Activated naive CD4-positive, alpha-beta T cell treated with anti-CD3 and anti-CD28 coated beads, Interleukin-2, amount 50 U/mL, for 16 hours (primary cell): ENCODE results near the gene NPAS2.
A peak's percentile ranks its signal among the peaks of the same experiment; 100 is the strongest.

ENCODE experiments used
- DNase-seq: peaks from one replicate; pipeline ENCODE4 v3.0.0-alpha.2; 2020

The NPAS2 gene

GRCh38 chr2:100921685-100922161 is 101.8 kb downstream of the NPAS2 start:
- no peak for DNase-seq

- no peak for DNase-seq
Observed at GRCh38 chr2:100923461-100924060, 103.6 kb downstream of the NPAS2 start.

GRCh38 chr2:100924122-100924519 is 104.2 kb downstream of the NPAS2 start:
- no peak for DNase-seq

DNA sequence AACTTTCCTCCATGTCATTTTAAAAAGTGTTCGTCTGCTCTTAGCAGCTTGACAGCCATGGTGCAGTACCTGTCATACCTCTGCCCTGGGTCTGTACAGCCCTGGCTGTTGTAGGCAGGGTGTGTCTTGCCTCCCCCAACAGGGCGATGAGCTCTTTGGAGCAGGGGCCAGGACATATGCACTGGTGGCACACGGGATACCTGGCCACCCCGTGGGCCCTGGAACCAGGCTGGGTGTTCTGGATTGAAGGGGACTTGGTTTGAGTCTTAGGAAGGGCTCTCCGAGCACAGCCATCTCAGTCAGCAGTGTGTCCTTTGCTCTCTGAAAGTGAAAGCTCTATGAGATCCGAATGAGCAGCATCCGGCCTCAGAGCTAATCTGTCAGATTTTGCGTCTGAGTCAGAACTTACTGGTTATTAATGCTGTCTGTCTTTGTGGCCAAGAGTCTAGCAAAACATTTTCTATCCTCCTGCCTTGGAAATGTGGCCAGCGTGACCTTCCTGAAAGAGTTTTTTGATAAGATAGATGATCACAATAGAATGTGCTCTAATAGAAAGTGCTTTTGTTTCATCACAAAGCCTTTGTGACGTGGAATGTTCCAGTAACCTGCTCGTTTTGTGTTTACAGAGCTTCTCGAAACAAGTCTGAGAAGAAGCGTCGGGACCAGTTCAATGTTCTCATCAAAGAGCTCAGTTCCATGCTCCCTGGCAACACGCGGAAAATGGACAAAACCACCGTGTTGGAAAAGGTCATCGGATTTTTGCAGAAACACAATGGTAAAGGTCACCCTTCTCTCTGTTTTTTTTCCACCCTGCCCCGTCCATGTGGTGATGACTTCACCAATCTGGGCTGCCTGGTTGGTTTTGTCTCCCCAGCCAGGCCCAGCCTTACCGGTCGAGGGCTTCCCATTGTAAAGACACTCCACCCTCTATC is 104.8 kb downstream of the NPAS2 start:
- no peak for DNase-seq

DNA sequence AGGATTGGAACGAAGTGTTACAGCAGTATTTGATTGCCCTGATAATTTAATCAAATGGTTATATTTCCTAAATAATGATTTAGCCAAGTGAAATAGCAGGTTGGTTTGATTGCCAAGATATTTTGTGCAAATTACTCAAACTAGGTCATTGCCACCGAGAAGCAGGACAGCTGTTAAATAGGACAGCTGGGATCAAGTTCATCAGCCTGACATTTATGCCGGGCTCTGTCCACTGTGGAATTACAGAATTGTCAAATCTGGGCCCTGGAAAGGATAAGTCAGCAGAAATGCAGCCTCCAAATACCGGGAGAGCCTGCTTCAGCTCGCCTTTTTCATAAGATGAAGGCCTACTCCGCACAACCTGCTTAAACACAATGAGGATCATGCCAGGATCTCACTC is 108.3 kb downstream of the NPAS2 start:
- no peak for DNase-seq

GRCh38 chr2:100929147-100929546 is 109.2 kb downstream of the NPAS2 start:
- DNase-seq, result no peak

DNA sequence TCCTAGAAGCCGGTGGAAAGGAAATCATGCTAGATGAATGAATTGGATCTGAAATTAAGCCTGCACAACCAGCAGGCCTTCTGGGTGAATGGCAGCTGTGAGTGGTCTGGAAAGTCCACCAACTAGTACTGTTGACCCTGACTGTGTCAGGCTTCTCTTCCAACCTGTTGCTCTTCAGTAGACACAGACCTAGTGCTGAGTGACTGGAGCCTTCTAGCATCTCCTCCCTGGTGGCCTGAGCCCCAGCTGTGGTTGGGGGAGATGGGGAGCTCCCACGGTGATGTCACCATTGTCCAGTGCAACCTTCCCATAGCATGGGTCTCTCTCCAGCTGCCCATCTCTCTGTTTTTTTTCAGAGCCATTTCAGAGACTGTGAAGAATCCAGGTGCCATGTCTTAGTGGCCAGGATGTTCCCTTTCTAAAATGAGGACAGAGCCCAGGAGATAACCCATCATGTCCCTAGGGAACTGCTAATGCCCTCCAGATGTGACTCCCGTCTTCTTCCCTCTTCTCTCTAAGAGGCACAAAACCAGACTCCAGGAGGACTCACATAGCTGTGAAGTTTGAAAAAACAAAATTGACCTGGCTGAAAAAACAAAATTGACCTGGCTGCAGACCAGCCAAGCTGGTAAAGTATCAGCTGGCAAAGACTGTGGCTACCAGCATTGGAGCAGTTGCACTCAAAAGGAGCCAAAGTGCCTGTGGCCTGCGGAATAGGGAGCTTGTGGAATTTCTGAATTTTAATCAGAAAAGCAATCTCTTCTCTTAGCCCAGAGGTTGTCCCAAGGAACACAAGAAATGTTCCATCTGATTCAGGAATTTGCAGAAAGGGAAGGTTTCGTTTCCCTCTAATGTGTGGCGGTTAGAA is 114.8 kb downstream of the NPAS2 start:
- DNase-seq, result no peak

- DNase-seq, result no peak
Observed at GRCh38 chr2:100935372-100935752, 115.4 kb downstream of the NPAS2 start.

DNA sequence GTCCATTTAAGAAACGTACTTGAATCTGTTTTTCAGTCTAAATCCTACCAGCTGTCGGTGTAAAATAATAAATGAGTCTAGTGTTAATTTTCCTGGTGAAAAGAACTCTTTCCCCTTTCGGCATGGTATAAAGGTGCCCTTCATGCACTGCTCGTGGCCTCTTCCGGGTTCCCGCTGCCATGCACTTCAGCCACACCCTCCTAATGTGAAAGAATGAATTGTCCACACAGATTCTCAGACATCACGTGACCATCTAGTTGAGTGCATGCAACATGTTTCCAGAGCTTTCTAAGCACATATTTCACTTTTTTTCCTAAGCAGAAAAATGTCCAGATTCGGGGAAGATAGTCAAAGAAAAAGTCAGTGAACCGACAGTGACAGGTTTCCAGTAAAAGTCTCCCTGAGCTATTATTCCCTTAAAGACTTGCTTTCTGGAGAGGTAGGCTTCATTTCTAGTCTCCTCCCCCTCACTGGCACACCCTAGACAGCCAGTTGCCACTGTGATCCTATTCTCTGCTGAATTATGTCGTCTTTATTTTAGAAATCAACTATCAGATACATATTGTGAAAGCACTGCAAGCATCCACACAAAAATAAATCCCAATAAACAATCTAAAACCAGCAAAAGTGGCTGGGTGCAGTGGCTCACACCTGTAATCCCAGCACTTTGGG is 116.3 kb downstream of the NPAS2 start:
- DNase-seq, result no peak

DNA sequence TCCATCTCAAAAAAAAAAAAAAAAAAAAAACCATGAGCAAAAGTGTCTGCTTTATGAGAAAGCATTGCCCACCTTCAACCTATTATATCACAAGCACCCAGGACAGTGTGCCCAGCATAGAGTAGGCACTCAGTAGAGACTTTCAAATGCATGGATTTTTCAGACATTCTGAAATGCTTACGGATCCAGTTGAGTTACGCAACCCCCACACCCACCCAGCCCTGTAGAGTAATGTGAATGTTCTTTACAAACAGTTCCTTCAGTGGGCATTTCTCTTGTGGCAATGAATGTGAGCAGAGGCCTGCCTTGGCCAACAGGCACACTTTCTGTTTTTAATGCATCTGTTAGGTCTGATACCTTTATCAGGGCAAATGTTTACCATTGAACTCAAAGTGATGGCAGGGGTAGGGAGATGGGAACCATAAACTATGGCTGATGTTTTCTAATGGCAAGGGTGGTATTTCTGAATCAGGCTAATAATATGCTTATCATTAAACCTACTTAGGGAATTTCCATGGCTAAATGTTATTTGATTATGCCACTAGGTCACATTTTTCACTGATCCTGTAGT is 117.1 kb downstream of the NPAS2 start:
- no peak for DNase-seq

GRCh38 chr2:100938031-100939026 is 118.4 kb downstream of the NPAS2 start:
- no peak for DNase-seq

GRCh38 chr2:100939445-100939844 is 119.5 kb downstream of the NPAS2 start:
- DNase-seq, result no peak

- DNase-seq, result no peak
Observed at GRCh38 chr2:100940240-100940639, 120.3 kb downstream of the NPAS2 start.

- peak; percentile 29 for DNase-seq
Observed at GRCh38 chr2:100940766-100941645, 121.1 kb downstream of the NPAS2 start.

DNA sequence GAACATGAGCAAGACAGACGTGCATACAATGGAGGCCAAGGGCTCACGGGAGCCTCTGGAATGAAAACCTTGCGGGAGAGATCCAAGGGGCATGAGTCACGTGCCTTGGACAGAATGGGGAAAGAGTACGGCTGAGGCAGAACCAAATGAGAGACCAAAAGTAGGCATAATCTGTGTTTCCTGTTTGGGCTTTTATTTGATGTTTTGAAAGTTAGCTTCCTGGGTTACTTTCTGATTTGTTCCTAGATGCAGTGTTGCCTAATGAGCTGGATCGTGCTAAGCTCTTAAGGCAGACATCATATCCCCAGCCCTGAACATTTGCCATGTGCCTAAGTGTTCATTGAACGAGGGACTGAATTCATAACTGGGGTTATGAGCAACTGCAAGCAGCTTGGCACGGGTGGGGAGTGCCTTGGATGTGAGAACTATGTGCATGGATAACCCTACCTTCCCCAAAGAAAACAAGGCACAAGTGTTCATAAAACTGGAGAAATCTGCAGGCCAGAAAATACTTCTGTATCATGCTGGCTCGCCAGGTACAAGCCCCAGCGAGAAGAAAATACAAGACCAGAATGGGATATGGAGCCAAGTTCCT is 121.8 kb downstream of the NPAS2 start:
- no peak for DNase-seq

GRCh38 chr2:100944617-100945432 is 124.9 kb downstream of the NPAS2 start:
- no peak for DNase-seq

DNA sequence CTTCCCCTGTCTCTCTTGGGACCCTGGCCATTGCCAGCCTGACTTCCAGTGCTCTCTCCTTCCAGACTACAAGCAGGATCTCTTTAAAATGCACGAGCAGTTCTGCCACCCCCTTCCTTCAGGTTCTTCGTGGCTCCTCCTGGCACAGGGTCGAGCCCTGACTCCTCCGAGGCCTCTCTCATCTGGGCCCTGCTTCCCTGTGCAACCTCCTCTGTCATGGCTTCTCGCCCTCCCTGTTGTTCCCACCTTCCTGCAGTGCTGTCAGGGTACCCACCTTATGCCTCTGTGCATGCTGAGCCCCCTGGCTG is 125.4 kb downstream of the NPAS2 start:
- no peak for DNase-seq

DNA sequence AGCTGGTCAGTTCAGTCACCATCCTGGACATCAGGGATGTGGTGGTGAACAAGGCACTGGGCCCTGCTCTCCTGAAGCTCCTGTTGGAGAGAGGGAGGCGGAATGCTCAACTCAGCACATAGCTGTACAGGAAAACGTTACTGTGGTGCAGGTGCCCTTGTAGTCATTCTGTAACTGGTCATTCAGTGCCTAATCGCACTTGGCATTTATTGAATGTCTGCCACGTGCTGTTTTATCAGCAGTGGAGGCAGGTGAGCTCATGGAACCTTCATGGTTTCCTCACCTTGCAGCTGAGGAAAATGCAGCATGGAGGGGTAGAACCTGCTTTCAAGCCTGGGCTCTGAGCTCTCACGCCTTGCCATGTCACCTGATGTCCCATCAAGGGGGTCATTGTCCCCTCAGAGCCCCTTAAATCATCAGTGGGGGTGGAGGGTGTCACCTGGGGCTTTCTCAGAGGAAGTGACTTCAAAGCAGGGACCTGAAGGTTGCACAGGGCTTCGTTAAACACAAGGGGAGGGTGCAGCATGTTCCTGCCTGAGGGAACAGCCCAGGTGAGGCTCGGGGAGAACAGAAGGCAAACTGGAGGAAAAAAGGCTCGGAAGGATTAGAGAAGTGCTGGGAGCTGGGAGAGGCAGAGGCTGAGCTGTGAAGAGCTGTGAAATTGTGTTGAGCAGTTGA is 126.1 kb downstream of the NPAS2 start:
- no peak for DNase-seq
